Measurements from ENCODE around the gene SCAP. TPM values are rescaled to one million over a fixed set of nuclear protein-coding genes. Genes with fewer than 3 reads are reported as not detected.

Gene SCAP
- total RNA-seq, 1 donor from 2014 or later: 43.1 TPM

DNA sequence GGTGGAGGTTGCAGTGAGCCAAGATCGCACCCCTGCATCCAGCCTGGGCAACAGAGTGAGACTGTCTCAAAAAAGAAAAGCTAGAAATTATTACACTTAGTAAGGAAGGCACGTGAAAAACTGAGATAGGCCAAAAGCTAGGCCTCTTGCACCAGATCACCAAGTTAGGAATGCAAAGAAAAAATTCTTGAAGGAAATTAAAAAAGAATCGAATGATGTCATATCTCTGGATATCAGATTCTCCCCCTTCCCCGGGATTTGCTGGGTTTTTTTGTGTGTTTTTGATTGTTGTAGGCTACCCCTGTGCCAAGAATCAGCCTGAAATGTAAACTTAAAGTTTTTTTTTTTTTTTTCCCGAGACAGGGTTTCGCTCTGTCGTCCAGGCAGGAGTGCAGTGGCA, 77.5 kb downstream of the SCAP start:
- Histone ChIP-seq H3K36me3 (peaks cover 40% of the 10 kb centered on the region), H3K27ac (replicated peaks) (no peak overlapping the region), H3K27me3 (ENCODE audit: low read depth) (no peaks in the 10 kb centered on the region), H3K4me1 (peaks cover 22% of the 10 kb centered on the region), H3K9me3 (replicated peaks) (no peaks in the 10 kb centered on the region), H3K4me3 (no peak overlapping the region)
- no peak for DNase-seq
- TF ChIP-seq, protein P1, sequence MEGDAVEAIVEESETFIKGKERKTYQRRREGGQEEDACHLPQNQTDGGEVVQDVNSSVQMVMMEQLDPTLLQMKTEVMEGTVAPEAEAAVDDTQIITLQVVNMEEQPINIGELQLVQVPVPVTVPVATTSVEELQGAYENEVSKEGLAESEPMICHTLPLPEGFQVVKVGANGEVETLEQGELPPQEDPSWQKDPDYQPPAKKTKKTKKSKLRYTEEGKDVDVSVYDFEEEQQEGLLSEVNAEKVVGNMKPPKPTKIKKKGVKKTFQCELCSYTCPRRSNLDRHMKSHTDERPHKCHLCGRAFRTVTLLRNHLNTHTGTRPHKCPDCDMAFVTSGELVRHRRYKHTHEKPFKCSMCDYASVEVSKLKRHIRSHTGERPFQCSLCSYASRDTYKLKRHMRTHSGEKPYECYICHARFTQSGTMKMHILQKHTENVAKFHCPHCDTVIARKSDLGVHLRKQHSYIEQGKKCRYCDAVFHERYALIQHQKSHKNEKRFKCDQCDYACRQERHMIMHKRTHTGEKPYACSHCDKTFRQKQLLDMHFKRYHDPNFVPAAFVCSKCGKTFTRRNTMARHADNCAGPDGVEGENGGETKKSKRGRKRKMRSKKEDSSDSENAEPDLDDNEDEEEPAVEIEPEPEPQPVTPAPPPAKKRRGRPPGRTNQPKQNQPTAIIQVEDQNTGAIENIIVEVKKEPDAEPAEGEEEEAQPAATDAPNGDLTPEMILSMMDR (IDR thresholded peaks at IDR 0.05; ENCODE audit: borderline replicate concordance): no peak
- intact Hi-C loops (cut with micrococcal nuclease): no loop called here

DNA sequence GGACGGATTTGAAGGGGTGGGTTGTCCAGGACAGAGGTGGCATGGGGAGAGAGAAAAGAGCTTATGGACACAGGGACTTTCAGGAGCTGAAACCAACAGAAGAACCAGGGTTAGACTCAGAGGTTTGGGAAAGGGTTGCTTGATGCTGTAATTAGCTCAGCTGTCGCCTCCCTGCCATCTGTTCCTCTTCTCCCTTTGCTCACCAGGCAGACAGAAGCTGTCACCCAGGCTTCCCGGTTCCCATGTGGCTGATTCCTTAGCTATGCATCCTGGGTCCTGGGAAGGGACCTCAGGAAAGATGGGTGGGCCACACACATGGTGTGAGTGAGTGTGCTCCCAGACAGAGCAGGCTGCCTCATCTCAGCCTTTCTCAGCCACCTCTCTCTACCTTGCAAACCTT, 80.9 kb downstream of the SCAP start:
- no peaks in the 10 kb centered on the region for H3K27me3 ChIP-seq (ENCODE audit: low read depth)
- H3K36me3 ChIP-seq: peaks cover 17% of the 10 kb centered on the region
- TF ChIP-seq, protein P1 (IDR thresholded peaks at IDR 0.05; ENCODE audit: borderline replicate concordance): no peak
- H3K27ac ChIP-seq (replicated peaks): peak overlapping the region; percentile 58
- H3K4me3 ChIP-seq: no peak overlapping the region
- no peak for DNase-seq
- H3K4me1 ChIP-seq: peaks cover 22% of the 10 kb centered on the region
- intact Hi-C loops (cut with micrococcal nuclease): no loop called here
- no peaks in the 10 kb centered on the region for H3K9me3 ChIP-seq (replicated peaks)

DNA sequence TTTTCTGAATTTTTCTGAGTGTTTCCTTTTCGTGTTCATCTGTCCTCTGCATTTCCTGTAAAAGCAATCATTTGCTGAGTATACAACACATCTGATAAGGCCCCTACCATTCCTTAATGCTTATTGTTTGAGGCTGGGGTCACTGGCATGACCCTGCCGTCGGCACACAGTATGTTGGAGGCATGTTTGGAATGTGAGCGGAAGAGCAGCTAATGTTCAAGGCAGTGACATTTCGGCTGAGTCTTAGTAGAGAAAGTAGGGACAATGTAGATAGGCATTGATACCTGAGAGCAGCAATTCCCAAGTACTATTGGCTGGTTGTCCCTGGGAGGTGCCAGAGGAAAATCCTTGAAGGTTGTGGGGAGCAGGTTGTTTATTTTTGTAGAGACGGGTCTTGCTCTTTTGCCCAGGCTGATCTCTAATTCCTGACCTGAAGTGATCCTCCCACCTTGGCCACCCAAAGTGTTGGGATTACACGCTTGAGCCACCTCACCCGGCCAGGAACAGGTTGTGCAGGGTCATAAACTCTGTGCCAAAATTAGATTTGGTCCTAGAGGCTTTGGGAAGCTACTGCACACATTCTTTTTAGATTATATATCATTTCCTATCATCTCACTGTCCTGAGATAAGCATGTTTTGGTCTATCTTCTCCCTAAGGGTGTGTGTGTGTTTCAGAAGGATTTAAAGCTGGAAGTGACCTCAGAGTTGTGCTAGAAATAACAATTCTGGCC, 81.4 kb downstream of the SCAP start:
- DNase-seq: no peak
- TF ChIP-seq, protein P1 (IDR thresholded peaks at IDR 0.05; ENCODE audit: borderline replicate concordance): no peak
- Histone ChIP-seq H3K4me3 (no peak overlapping the region), H3K27ac (replicated peaks) (peak overlapping the region; percentile 58), H3K27me3 (ENCODE audit: low read depth) (no peaks in the 10 kb centered on the region), H3K4me1 (peaks cover 22% of the 10 kb centered on the region), H3K36me3 (peaks cover 15% of the 10 kb centered on the region), H3K9me3 (replicated peaks) (no peaks in the 10 kb centered on the region)
- intact Hi-C loops (cut with micrococcal nuclease): no loop called here

DNA sequence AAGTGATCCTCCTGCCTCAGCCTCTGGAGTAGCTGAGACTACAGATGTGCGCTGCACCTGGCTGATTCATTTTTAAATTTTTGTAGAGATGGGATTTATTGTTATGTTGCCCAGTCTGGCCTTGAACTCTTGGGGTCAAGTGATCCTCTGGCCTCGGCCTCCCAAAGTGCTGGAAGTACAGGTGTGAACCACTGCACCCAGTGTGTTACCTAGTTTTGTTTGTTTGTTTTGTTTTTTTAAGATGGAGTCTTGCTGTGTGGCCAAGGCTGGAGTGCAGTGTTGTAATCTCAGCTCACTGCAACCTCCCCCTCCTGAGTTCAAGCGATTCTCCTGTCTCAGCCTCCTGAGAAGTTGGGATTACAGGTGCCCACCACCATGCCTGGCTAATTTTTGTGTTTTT, 82.8 kb downstream of the SCAP start:
- TF ChIP-seq, protein P1 (IDR thresholded peaks at IDR 0.05; ENCODE audit: borderline replicate concordance): no peak
- Histone ChIP-seq H3K9me3 (replicated peaks) (no peaks in the 10 kb centered on the region), H3K27ac (replicated peaks) (no peak overlapping the region), H3K4me1 (peaks cover 24% of the 10 kb centered on the region), H3K27me3 (ENCODE audit: low read depth) (no peaks in the 10 kb centered on the region), H3K4me3 (no peak overlapping the region), H3K36me3 (peaks cover 23% of the 10 kb centered on the region)
- intact Hi-C loops (cut with micrococcal nuclease): no loop called here
- DNase-seq: no peak

DNA sequence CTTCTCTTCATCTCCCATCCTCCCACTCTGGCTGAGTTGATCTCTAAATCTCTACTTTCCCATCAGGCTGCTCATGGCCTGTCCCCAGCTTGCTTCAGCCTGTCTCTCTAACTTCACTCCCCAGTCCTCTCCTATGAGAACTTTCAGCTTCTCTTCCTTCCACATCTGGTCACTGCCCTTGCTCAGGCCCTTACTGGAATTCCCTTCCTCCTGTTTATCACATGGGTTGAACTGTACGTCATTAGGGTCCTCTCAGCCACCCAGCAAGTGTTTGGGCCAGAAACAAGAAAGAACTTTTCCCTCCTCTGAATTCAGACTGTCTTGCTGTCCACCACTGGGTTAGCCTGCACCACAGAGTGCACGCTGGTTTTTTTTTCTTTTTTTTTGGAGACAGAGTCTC, 89.9 kb downstream of the SCAP start:
- no peaks in the 10 kb centered on the region for H3K9me3 ChIP-seq (replicated peaks)
- peaks cover 10% of the 10 kb centered on the region for H3K36me3 ChIP-seq
- intact Hi-C loops (cut with micrococcal nuclease): no loop called here
- H3K4me1 ChIP-seq: peaks cover 57% of the 10 kb centered on the region
- TF ChIP-seq, protein P1 (IDR thresholded peaks at IDR 0.05; ENCODE audit: borderline replicate concordance): no peak
- no peaks in the 10 kb centered on the region for H3K27me3 ChIP-seq (ENCODE audit: low read depth)
- H3K27ac ChIP-seq (replicated peaks): no peak overlapping the region
- H3K4me3 ChIP-seq: no peak overlapping the region
- no peak for DNase-seq

Measured in left ventricle myocardium inferior (tissue), 1 donor.